NCI-H146 treated with DMSO at 0.1 percent for 48 hours (cell line): ENCODE results near the gene RUFY1.
"Not testable (repeated sequence)": the region's sequence is repeated elsewhere in the genome, so short reads cannot be mapped to it uniquely, and the experiment has no call there.

Experiments used
- DNase-seq: peaks from one replicate; lab custom pipeline; 2025; ENCODE audit not compliant: unreplicated experiment; lab: John Stamatoyannopoulos, UW

RUFY1 gene

GRCh38 chr5:179657302-179658178 is 107.2 kb downstream of the RUFY1 start:
- DNase-seq, result not testable (repeated sequence)

DNA sequence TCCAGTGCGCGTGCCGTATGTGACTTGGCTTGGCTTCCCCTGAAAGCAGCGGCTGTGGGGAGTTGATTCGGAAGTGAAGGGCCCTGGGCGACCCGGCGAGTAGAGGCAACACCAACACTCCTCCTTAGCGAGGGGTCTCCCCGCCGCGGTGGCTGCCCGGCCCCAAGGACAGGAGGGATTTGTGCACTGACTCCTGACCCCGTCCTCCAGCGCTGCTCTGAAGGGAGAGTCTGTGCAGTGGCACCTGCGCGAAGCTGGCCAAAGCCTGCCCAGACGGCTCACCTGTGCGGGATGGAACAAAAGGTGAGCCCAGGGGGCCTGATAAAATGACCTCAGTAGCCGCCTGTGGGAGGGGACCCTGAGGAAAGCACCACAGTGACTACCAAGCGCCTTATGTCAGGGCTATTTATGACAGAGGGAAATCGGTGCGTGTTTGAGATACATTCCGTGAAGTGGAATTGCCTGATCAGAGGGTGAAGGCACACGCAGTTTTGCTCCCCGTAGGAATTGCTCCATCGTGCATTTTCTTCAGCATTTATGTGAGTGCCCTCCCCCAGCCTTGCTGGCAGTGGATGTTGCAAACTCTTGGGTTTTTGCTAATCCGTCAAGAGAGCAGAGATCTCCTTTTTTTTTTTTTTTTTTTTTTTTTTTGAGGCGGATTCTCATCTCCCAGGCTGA is 108.0 kb downstream of the RUFY1 start:
- peak; percentile 26 for DNase-seq
